SKM-1 treated with dmso at 0.1 percent for 144 hours (cell line): ENCODE measurements around the gene PARD3B.

Experiments used
- DNase-seq: peaks from one replicate; lab custom pipeline; 2025; ENCODE audit not compliant: unreplicated experiment; lab: John Stamatoyannopoulos, UW

The PARD3B gene

GRCh38 chr2:205089958-205090357 is 544.7 kb downstream of the PARD3B start:
- no peak for DNase-seq

GRCh38 chr2:205091411-205091810 is 546.1 kb downstream of the PARD3B start:
- DNase-seq = no peak

- DNase-seq = no peak
Observed at GRCh38 chr2:205094031-205094430, 548.8 kb downstream of the PARD3B start.

- no peak for DNase-seq
Observed at GRCh38 chr2:205103699-205104098, 558.4 kb downstream of the PARD3B start.

- DNase-seq = no peak
Observed at GRCh38 chr2:205107810-205108209, 562.5 kb downstream of the PARD3B start.

GRCh38 chr2:205115511-205115910 is 570.2 kb downstream of the PARD3B start:
- no peak for DNase-seq

- no peak for DNase-seq
Observed at GRCh38 chr2:205117125-205117524, 571.9 kb downstream of the PARD3B start.

- no peak for DNase-seq
Observed at GRCh38 chr2:205119136-205119535, 573.9 kb downstream of the PARD3B start.

- no peak for DNase-seq
Observed at GRCh38 chr2:205128726-205129125, 583.5 kb downstream of the PARD3B start.

- no peak for DNase-seq
Observed at GRCh38 chr2:205129531-205129930, 584.3 kb downstream of the PARD3B start.

GRCh38 chr2:205130111-205130829 is 585.0 kb downstream of the PARD3B start:
- DNase-seq = no peak

GRCh38 chr2:205133544-205133943 is 588.3 kb downstream of the PARD3B start:
- no peak for DNase-seq

GRCh38 chr2:205138735-205139134 is 593.5 kb downstream of the PARD3B start:
- DNase-seq = no peak

- no peak for DNase-seq
Observed at GRCh38 chr2:205139822-205140463, 594.7 kb downstream of the PARD3B start.

- DNase-seq = no peak
Observed at GRCh38 chr2:205141381-205141780, 596.1 kb downstream of the PARD3B start.

- no peak for DNase-seq
Observed at GRCh38 chr2:205145888-205146287, 600.6 kb downstream of the PARD3B start.

- DNase-seq = no peak
Observed at GRCh38 chr2:205148755-205149154, 603.5 kb downstream of the PARD3B start.

GRCh38 chr2:205156457-205156856 is 611.2 kb downstream of the PARD3B start:
- no peak for DNase-seq

GRCh38 chr2:205158404-205158803 is 613.1 kb downstream of the PARD3B start:
- no peak for DNase-seq

- DNase-seq = no peak
Observed at GRCh38 chr2:205161156-205161839, 616.0 kb downstream of the PARD3B start.

- no peak for DNase-seq
Observed at GRCh38 chr2:205166745-205167144, 621.5 kb downstream of the PARD3B start.

GRCh38 chr2:205169012-205169411 is 623.7 kb downstream of the PARD3B start:
- no peak for DNase-seq
